Measurements from ENCODE around the gene IPCEF1.

- TF ChIP-seq CTCF (IDR thresholded peaks at IDR 0.05), result no peak
- no peak for TF ChIP-seq POLR2A (IDR thresholded peaks at IDR 0.05)
Measured at GRCh38 chr6:154238831-154239230, 117.8 kb downstream of the IPCEF1 start.

Measured in testis (tissue), 2 donors.